K562 (cell line): ENCODE data around the gene BAZ2A. TPM values are rescaled to one million over a fixed set of nuclear protein-coding genes. Genes with fewer than 3 reads are reported as not detected.

Experiments
- ATF7 ChIP-seq: fragments of 450-650 bp; IDR thresholded peaks from 2 replicates; pipeline ENCODE4 v1.7.1; 2014; ENCODE audit warnings: mild to moderate bottlenecking, moderate library complexity
- PHF21A ChIP-seq: fragments of 450-650 bp; IDR thresholded peaks from 2 replicates; pipeline ENCODE4 v1.6.1; 2017; ENCODE audit warnings: low read depth, borderline replicate concordance
- TBP ChIP-seq: optimal IDR thresholded peaks from 2 replicates; pipeline ENCODE3; 2011; ENCODE audit warnings: low read depth, low read length, improper control_type of control experiment
- ZNF165 ChIP-seq: fragments of 250-450 bp; sonication (Bioruptor Pico); IDR thresholded peaks from 2 replicates; pipeline ENCODE4 v1.4.0; 2020; ENCODE audit warnings: borderline replicate concordance
- ZNF311 ChIP-seq: fragments of 250-450 bp; sonication (Bioruptor Pico); IDR thresholded peaks from 2 replicates; pipeline ENCODE4 v1.4.0; 2020; ENCODE audit warnings: mild to moderate bottlenecking, moderate library complexity
- ZNF354B ChIP-seq: fragments of 250-450 bp; sonication (Bioruptor Pico); IDR thresholded peaks from 2 replicates; pipeline ENCODE4 v1.4.0; 2020
- ZNF431 ChIP-seq: sonication (generic); formaldehyde crosslinking; IDR thresholded peaks from 2 replicates; pipeline ENCODE4 v1.8.0; 2022; ENCODE audit warnings: mild to moderate bottlenecking, missing genetic modification reagents
- ZZZ3 ChIP-seq: fragments of 450-650 bp; IDR thresholded peaks from 2 replicates; pipeline ENCODE4 v1.6.1; 2016; ENCODE audit warnings: antibody characterized with exemption, mild to moderate bottlenecking, moderate library complexity
- polyA plus RNA-seq, 8 experiments: library from polyadenylated mRNA; depleted of rRNA in 4 of 8; stranded (reverse) in 5 of 8; unstranded in 3 of 8; fragments of >200 nt; fragmentation: Nextera tagmentation in 2 of 8; fragmentation: Illumina TruSeq in 1 of 8; extraction: Ambion mirVana in 2 of 8; extraction: Trizol in 1 of 8; gene quantifications; 2 replicates each; pipeline versions ENCODE4 v1.2.1 to v1.2.3, GENCODE V29; 2011 to 2014; ENCODE audit warnings: inconsistent platforms in 1 of 8, missing spikeins in 1 of 8
- total RNA-seq, 7 experiments: library from RNA; depleted of rRNA in 6 of 7; stranded (reverse); fragments of >200 nt in 6 of 7; fragmentation: Illumina TruSeq in 2 of 7; extraction: Trizol in 2 of 7; gene quantifications; 2 replicates each; pipeline versions ENCODE4 v1.2.1 to v1.2.3, GENCODE V29; 2011 to 2021; ENCODE audit warnings: low replicate concordance in 1 of 7
- TF ChIP-seq, protein P1 (sequence below): fragments of 450-650 bp; IDR thresholded peaks from 2 replicates; pipeline ENCODE4 v1.6.1; 2017; ENCODE audit warnings: mild to moderate bottlenecking, moderate library complexity
- TF ChIP-seq, protein P2 (sequence below): fragments of 200-400 bp; formaldehyde crosslinking; IDR thresholded peaks from 2 replicates; pipeline ENCODE4 v1.6.1; 2017; ENCODE audit warnings: mild to moderate bottlenecking, low read depth, low read length, moderate library complexity
- TF ChIP-seq, protein P3 (sequence below): fragments of 450-650 bp; formaldehyde crosslinking; IDR thresholded peaks from 2 replicates; pipeline ENCODE4 v1.4.0; 2020; ENCODE audit warnings: mild to moderate bottlenecking
- TF ChIP-seq, protein P4 (sequence below): fragments of 450-650 bp; formaldehyde crosslinking; IDR thresholded peaks from 2 replicates; pipeline ENCODE4 v1.4.0; 2020; ENCODE audit warnings: mild to moderate bottlenecking, moderate library complexity
- TF ChIP-seq, protein P5 (sequence below), 2 experiments: fragments of 250-450 bp in 1 of 2; fragments of 450-650 bp in 1 of 2; sonication (Bioruptor Pico) in 1 of 2; IDR thresholded peaks; 2 replicates each; pipeline versions ENCODE4 v1.6.1 to v1.8.0; 2016 to 2021; ENCODE audit warnings: mild to moderate bottlenecking in 2 of 2, moderate library complexity in 2 of 2, missing compliant biosample characterization in 1 of 2, missing genetic modification characterization in 1 of 2
- TF ChIP-seq, protein P6 (sequence below): fragments of 250-450 bp; sonication (Bioruptor Pico); IDR thresholded peaks from 2 replicates; pipeline ENCODE4 v1.5.0; 2020; ENCODE audit warnings: mild to moderate bottlenecking, borderline replicate concordance
- TF ChIP-seq, protein P7 (sequence below): fragments of 450-650 bp; IDR thresholded peaks from 2 replicates; pipeline ENCODE4 v1.6.1; 2016; ENCODE audit warnings: borderline replicate concordance

BAZ2A gene
- total and polyA plus RNA-seq, 9 of the 15 experiments (the other 6 are each of a cell fraction or from before 2014, with no cell fraction given) = 4.5 to 86.4 (median 26.2) TPM

DNA sequence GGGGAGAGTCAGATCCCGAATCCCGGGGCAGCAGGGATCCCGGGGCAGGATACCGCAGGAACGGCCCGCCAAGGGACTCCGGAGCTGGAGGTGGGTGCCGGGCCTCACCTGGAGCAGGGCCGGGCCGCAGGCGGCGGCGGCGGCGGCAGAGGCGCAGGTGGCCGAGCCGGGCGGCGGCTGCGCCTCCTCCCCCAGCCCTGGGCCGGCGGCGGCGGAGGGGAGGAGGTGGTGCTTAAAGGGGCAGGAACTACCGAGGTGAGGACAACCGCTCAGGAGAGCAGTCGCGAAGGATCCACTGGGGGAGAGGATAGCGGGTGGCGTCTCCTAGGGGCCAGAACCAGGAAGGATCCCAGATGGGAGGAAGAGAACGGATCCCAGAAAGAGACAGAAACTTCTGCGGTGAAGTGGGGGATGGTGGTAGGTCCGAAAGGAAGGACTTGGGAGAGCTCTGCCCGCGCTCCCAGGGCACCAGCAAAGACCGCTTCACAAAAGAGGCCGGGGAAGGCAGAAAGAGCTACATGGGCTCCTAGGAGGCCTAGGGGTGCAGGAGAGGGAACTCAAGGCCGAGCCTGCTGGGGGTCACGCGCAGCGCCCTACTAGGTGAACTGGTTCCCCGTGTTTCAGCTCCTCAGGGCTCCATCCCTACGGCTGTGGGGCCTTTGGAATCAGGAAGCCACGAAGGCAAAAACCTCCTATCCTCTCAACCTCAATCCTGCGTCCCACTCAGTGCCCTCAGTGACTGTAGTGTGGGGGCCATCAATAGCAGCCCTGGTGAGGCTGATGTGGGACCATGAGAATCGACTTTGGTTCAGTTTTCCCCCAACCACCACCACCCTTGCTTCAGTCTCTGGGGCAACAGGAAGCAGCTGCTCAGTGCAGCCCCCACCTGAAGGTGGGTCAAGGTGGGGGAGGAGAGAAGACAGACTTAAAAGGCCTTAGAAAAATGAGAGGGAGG, 5.0 kb upstream of the BAZ2A start (continued):
- TF ChIP-seq, protein P1, sequence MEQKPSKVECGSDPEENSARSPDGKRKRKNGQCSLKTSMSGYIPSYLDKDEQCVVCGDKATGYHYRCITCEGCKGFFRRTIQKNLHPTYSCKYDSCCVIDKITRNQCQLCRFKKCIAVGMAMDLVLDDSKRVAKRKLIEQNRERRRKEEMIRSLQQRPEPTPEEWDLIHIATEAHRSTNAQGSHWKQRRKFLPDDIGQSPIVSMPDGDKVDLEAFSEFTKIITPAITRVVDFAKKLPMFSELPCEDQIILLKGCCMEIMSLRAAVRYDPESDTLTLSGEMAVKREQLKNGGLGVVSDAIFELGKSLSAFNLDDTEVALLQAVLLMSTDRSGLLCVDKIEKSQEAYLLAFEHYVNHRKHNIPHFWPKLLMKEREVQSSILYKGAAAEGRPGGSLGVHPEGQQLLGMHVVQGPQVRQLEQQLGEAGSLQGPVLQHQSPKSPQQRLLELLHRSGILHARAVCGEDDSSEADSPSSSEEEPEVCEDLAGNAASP = no peak
- no peak for TF ChIP-seq ZNF354B (CRISPR knock-in tag)
- TF ChIP-seq TBP = peak; percentile 58
- TF ChIP-seq, protein P2, sequence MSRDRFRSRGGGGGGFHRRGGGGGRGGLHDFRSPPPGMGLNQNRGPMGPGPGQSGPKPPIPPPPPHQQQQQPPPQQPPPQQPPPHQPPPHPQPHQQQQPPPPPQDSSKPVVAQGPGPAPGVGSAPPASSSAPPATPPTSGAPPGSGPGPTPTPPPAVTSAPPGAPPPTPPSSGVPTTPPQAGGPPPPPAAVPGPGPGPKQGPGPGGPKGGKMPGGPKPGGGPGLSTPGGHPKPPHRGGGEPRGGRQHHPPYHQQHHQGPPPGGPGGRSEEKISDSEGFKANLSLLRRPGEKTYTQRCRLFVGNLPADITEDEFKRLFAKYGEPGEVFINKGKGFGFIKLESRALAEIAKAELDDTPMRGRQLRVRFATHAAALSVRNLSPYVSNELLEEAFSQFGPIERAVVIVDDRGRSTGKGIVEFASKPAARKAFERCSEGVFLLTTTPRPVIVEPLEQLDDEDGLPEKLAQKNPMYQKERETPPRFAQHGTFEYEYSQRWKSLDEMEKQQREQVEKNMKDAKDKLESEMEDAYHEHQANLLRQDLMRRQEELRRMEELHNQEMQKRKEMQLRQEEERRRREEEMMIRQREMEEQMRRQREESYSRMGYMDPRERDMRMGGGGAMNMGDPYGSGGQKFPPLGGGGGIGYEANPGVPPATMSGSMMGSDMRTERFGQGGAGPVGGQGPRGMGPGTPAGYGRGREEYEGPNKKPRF = no peak
- TF ChIP-seq, protein P3, sequence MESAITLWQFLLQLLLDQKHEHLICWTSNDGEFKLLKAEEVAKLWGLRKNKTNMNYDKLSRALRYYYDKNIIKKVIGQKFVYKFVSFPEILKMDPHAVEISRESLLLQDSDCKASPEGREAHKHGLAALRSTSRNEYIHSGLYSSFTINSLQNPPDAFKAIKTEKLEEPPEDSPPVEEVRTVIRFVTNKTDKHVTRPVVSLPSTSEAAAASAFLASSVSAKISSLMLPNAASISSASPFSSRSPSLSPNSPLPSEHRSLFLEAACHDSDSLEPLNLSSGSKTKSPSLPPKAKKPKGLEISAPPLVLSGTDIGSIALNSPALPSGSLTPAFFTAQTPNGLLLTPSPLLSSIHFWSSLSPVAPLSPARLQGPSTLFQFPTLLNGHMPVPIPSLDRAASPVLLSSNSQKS (CRISPR knock-in tag) = no peak
- TF ChIP-seq ZNF165 (CRISPR knock-in tag) = no peak
- TF ChIP-seq, protein P4, sequence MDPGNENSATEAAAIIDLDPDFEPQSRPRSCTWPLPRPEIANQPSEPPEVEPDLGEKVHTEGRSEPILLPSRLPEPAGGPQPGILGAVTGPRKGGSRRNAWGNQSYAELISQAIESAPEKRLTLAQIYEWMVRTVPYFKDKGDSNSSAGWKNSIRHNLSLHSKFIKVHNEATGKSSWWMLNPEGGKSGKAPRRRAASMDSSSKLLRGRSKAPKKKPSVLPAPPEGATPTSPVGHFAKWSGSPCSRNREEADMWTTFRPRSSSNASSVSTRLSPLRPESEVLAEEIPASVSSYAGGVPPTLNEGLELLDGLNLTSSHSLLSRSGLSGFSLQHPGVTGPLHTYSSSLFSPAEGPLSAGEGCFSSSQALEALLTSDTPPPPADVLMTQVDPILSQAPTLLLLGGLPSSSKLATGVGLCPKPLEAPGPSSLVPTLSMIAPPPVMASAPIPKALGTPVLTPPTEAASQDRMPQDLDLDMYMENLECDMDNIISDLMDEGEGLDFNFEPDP (CRISPR knock-in tag) = no peak
- TF ChIP-seq ZNF431 (CRISPR knock-in tag) = no peak
- TF ChIP-seq PHF21A = no peak; the same call in 1 of the 2 replicates
- no peak; the same call in 1 of the 2 replicates for TF ChIP-seq ATF7
- TF ChIP-seq, protein P5, sequence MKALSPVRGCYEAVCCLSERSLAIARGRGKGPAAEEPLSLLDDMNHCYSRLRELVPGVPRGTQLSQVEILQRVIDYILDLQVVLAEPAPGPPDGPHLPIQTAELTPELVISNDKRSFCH (CRISPR knock-in tag; IDR thresholded peaks at IDR 0.05) = no peak
- TF ChIP-seq, protein P5 (tag; IDR thresholded peaks at IDR 0.05) = no peak
- TF ChIP-seq, protein P6, sequence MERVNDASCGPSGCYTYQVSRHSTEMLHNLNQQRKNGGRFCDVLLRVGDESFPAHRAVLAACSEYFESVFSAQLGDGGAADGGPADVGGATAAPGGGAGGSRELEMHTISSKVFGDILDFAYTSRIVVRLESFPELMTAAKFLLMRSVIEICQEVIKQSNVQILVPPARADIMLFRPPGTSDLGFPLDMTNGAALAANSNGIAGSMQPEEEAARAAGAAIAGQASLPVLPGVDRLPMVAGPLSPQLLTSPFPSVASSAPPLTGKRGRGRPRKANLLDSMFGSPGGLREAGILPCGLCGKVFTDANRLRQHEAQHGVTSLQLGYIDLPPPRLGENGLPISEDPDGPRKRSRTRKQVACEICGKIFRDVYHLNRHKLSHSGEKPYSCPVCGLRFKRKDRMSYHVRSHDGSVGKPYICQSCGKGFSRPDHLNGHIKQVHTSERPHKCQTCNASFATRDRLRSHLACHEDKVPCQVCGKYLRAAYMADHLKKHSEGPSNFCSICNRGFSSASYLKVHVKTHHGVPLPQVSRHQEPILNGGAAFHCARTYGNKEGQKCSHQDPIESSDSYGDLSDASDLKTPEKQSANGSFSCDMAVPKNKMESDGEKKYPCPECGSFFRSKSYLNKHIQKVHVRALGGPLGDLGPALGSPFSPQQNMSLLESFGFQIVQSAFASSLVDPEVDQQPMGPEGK (CRISPR knock-in tag) = no peak
- TF ChIP-seq, protein P7, sequence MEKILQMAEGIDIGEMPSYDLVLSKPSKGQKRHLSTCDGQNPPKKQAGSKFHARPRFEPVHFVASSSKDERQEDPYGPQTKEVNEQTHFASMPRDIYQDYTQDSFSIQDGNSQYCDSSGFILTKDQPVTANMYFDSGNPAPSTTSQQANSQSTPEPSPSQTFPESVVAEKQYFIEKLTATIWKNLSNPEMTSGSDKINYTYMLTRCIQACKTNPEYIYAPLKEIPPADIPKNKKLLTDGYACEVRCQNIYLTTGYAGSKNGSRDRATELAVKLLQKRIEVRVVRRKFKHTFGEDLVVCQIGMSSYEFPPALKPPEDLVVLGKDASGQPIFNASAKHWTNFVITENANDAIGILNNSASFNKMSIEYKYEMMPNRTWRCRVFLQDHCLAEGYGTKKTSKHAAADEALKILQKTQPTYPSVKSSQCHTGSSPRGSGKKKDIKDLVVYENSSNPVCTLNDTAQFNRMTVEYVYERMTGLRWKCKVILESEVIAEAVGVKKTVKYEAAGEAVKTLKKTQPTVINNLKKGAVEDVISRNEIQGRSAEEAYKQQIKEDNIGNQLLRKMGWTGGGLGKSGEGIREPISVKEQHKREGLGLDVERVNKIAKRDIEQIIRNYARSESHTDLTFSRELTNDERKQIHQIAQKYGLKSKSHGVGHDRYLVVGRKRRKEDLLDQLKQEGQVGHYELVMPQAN = no peak; the same call in 1 of the 2 replicates
- no peak for TF ChIP-seq ZZZ3
- TF ChIP-seq ZNF311 = no peak
